HG03342 (cell line): Measurements from ENCODE around the gene CYP24A1.

Experiments
- ATAC-seq: cut with Tn5 transposase; IDR thresholded peaks from one replicate; pipeline ENCODE4 v1.9.1; 2021; ENCODE audit warnings: mild to moderate bottlenecking, moderate library complexity; ENCODE audit not compliant: unreplicated experiment

The CYP24A1 gene

DNA sequence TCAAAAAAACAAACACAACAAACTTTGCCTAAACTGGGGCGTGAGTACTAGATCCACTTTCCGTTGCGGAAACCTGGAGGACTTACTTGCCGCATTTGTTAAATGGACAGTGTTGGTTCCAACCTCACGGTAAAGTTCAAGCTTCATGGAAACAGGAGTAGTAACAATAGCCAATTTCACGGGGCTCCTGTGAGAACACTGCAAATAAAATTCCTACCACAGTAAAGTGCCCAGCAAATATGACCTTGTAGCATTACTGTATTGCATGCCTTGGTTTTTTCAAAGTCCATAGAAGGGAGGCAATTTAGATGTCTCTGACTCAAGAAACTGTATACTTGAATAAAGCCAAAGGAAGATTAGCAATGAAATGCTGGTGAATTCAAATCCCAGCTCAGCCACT is 3.6 kb upstream of the CYP24A1 start:
- no peak for ATAC-seq

DNA sequence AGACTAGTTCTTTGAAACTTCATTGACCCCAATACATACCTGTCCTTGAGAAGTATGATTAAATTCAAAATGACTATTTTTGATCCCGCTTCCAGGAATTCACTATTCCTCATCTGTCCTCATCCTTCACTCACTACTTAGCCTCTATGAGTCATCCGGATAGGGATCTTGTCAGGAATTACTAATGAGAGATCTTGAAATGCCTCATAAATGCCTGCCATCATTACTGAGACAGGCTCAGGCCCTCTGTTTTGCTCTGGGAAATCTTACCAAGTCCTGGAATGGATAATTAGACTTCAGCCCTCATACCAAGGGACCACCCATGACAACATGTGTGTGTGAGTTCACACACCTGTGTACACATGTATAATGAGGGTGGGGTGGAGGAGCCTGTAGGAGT is 2.8 kb upstream of the CYP24A1 start:
- no peak for ATAC-seq

- ATAC-seq, result no peak
Observed at GRCh38 chr20:54174457-54175175, 830 bp upstream of the CYP24A1 start.

- no peak for ATAC-seq
Observed at GRCh38 chr20:54172856-54173652, 732 bp downstream of the CYP24A1 start.

GRCh38 chr20:54172532-54172855 is 1.3 kb downstream of the CYP24A1 start:
- no peak for ATAC-seq

- no peak for ATAC-seq
Observed at GRCh38 chr20:54170963-54171362, 2.8 kb downstream of the CYP24A1 start.

GRCh38 chr20:54170026-54170471 is 3.7 kb downstream of the CYP24A1 start:
- ATAC-seq, result no peak

- ATAC-seq, result no peak
Observed at GRCh38 chr20:54168961-54169862, 4.6 kb downstream of the CYP24A1 start.

DNA sequence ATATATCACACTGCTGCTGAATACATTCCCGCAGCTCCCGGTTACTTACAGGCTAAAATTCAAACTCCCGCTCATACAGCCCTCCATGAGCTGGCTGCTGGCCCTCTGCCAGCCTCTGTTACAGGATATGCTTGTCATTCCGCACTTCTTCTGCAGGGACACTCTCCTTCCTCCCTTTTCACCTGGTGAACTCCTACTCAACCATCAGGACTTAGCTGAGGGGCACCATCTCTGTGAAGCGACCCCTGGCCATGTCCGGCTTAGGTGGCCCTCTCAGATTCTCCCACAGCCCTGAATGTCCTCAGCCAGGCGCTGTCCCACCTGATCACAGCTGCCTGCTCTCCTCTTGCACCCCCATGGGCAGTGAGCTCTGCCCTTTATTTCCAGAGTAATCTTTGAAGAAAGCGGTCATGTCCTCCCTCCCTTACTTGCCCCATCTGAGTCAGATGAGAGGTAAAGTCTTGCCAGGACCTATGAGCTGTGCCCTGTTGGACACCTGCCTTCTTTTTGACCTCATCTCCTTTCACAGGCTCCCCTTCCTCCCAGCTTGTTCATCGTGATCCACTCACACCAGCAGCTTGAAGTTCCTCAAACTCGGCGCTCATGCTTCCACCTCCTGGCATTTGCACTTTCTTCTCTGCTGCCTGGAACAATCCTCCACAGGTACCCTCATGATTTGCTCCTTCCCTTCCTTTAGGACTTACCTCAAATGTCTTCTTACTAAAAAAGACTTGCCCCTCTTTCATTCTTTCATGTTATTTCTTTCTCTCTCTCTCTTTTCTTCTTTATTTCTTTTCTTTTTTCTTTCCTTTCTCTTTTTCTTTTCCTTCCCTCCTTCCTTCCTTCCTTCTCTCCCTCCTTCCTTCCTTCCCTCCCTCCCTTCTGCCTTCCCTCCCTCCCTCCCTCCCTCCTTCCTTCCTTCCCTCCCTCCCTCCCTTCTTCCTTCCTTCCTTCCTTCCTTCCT is 5.6 kb downstream of the CYP24A1 start:
- ATAC-seq, result no peak

DNA sequence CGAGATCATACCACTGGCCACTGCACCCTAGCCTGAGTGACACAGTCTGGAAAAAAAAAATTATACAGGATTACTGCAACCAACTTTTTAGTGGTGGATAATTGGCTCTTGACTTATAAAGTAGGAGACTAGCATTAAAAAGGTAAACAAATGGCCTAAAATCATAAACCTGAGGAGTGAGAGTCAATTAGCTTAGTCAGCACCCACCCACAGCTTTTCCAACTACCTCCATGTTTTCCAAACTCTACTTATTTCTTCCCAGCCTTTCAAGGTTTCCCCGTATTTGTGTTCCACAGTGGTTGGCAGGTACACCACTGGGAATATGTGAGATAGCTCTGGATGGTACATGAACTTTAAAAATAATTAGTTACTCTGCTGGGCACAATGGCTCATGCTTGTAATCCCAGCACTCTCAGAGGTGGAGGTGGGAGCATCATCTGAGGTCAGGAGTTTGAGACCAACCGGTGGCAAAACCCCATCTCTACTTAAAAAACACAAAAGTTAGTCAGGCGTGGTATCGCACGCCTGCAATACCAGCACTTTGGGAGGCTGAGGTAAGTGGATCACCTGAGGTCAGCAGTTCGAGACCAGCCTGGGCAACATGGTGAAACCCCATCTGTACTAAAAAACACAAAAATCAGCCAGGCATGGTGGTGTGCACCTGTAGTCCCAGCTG is 6.7 kb downstream of the CYP24A1 start:
- ATAC-seq, result no peak

DNA sequence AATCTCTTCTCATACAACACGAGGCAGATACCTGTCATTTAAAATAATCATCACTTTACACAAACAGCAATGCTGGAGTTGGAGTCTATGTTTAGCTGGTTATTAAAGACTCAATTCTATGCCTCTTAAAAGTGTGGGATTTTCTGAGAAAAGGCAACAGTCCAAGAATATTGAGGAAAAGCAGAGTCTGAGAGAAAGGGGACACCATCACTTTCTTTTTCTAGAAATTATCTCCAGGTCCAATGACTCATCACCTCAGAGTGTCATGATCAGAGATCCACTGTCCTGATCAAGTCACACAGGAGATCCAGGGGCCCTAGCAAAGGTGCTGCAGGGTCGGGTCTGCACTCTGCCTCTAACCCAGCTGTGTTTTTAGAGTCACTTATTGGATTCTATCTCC is 8.0 kb downstream of the CYP24A1 start:
- ATAC-seq, result no peak

GRCh38 chr20:54165014-54165413 is 8.8 kb downstream of the CYP24A1 start:
- no peak for ATAC-seq

DNA sequence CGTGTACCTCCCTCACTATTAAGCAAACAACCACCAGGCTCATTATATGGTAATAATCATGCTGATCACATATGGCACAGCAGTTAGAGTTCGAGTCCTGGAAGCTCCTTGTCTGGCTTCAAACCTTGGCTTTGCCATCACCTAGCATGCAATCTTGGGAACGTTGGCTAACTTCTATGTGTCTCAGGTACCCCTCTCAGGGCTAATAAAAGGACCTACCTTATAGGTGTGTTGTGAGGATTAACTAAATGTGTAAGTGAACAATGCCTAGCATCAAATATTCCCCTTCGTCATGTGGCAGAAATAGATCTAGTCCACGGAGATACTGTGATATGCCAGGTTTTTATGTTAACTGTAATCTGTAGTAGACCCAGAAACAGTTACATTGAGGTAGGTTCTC is 10.4 kb downstream of the CYP24A1 start:
- no peak for ATAC-seq

GRCh38 chr20:54162378-54163009 is 11.3 kb downstream of the CYP24A1 start:
- ATAC-seq, result no peak

GRCh38 chr20:54161821-54162149 is 12.0 kb downstream of the CYP24A1 start:
- no peak for ATAC-seq

DNA sequence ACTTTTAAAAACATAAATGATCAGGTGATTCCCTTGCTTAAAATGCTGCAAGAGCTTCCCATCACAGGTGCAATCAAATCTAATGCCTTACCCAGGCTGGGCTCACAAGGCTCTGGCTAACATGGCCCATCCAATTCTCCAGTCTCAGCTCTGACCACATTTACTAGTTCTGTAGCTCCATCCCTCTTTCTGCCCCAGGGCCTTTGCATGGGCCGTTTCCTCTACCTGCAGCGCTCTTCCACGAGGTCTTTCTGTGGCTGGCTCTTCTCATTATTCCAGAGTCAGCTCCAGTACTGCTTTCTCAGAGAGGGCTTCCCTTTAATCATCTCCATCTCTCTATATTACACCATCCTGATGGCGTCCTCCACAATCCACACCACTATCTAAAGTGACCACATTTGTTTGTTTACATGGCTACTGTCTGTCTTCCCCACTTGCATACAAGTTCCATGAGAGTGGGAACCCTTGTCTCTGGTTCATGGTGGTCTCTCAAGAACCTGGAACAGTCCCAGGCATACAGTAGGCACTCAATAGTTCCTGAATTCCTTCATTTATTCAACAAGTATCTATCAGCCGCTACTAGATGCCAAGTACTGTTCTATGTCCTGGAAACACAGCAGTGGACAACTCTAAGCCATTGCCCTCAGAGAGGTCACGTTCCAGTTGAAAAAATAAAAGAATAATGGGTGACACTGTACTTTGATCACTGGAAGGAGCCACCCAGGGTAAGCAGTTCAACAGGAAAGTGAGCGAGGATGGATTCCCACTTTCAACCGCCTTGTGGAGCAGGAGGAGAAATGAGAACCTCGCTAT is 12.6 kb downstream of the CYP24A1 start:
- no peak for ATAC-seq

GRCh38 chr20:54160065-54161007 is 13.4 kb downstream of the CYP24A1 start:
- no peak for ATAC-seq
